D721Med (cell line): ENCODE data around the gene DIDO1.

Source experiments
- DNase-seq: peaks from one replicate; pipeline ENCODE4 v3.0.0; 2011; ENCODE audit warnings: low spot score; ENCODE audit not compliant: insufficient read length
- FAIRE-seq: peaks from 2 replicates; lab custom pipeline; 2011; peaks lifted over from hg19 to GRCh38; lab: Jason Lieb, UNC
- TF ChIP-seq, protein P1 (sequence below): IDR thresholded peaks from 2 replicates; pipeline ENCODE4 v1.5.1; 2012; ENCODE audit warnings: mild to moderate bottlenecking, control low read depth; ENCODE audit not compliant: insufficient read depth; ENCODE audit errors: missing control alignments

Gene DIDO1

DNA sequence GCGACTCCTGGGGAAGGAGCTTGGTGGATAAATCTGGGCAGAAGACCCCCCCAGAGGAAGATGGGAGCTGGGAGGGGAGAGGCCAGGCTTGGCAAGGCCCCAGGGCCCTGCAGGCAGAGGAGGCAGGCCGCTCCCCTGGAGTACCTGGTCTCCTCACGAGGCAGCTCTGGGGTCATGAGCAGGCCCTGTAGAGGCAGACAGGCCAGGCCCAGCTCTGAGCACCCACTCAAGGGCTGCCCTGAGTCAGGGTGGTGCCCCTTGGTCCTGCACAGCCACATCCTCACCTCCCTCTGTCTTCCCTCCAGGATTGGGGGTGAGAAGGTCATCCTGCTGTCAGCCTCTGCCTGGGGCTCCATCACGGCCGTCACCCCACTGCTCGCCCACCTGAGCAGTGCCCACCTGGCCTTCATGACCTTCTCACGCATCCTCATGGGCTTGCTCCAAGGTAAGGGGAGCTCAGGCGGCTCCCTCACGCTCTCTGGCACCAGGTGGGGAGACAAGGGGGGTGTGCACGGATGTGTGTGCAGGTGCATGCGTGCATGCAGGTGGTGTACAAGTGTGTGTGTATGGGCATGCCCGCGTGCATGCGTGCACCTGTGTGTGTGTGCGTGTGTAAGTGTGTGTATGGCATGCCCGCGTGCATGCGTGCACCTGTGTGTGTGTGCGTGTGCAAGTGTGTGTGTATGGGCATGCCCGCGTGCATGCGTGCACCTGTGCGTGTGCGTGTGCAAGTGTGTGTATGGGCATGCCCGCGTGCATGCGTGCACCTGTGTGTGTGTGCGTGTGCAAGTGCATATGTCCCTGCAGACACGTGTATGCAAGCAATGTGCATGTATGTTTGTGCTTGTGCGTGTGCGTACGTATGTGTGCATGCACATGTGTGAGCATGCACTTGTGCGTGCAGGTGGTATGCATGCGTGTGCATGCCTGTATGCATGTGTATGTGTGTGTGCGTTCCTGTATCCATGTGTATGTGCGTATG, 31.1 kb upstream of the DIDO1 start:
- no peak for DNase-seq
- FAIRE-seq, result no peak
- TF ChIP-seq, protein P1, sequence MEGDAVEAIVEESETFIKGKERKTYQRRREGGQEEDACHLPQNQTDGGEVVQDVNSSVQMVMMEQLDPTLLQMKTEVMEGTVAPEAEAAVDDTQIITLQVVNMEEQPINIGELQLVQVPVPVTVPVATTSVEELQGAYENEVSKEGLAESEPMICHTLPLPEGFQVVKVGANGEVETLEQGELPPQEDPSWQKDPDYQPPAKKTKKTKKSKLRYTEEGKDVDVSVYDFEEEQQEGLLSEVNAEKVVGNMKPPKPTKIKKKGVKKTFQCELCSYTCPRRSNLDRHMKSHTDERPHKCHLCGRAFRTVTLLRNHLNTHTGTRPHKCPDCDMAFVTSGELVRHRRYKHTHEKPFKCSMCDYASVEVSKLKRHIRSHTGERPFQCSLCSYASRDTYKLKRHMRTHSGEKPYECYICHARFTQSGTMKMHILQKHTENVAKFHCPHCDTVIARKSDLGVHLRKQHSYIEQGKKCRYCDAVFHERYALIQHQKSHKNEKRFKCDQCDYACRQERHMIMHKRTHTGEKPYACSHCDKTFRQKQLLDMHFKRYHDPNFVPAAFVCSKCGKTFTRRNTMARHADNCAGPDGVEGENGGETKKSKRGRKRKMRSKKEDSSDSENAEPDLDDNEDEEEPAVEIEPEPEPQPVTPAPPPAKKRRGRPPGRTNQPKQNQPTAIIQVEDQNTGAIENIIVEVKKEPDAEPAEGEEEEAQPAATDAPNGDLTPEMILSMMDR, result no peak

DNA sequence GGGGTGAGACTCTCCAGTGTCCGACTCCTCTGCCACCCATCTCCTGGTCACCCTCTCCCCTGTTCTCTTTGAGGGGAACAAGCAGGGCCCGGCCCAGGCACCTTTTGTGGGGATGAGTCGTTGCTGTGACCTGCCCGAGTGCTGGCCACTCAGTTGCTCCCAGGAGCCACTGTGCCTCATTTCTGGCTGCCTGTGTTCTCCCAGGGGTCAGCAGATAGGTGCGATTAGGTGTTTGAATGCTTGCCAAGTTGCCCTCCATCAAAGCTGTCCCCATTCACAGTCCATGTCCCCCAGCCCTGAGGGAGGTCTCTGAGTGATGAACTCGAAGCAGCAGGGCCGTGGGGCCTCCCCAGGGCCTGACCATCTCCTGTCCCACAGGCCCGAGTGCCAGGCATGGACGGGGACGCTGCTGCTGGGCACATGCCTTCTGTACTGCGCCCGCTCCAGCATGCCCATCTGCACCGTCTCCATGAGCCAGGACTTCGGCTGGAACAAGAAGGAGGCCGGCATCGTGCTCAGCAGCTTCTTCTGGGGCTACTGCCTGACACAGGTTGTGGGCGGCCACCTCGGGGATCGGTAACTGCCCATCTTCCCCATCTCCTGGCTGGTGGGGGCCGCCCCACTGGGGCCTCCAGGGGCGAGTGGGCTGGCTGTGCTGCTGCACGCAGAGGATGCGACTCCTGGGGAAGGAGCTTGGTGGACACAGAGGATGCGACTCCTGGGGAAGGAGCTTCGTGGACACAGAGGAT, 30.3 kb upstream of the DIDO1 start:
- no peak for DNase-seq
- FAIRE-seq, result no peak
- TF ChIP-seq, protein P1, result no peak

DNA sequence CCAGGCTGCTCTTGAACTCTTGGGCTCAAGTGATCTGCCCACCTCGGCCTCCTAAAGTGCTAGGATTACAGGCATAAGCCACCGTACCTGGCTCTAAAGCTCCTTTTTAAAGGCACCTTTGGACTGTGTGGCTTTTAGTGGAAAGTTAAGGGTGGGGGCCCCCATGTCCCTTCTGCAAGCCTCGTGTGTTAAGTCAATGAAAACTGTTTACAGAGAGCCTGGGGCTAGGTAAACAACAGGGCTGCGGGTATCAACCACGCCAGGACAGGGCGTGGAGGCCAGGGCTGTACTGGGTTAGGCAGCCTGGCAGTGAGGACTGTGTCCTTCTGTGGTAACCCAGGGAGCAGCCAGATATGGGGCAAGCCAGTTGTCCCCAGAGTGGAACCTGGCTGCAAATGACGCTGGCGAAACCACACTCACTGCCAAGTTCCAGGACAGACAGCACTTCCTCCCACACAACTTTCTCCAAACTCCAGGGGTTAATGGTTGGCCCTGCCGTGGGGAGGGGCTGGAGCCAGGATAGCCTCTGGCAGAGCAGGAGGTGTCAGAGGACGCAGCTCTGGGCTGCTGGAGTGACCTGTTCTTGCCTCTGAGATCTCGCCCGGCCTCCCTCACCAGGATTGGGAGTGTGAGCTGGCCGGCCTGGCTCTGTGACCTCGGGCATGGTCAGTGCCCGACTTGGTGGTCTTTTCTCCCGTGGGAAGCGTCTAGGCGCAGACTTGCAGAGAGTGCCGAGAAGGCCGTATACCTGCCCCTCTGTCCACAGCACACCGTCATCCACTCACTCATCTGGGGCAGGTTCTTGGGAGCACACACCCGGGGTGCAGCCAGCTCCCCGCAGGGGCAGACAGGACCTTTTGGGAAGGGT, 29.4 kb upstream of the DIDO1 start:
- FAIRE-seq, result no peak
- TF ChIP-seq, protein P1, result no peak
- no peak for DNase-seq

DNA sequence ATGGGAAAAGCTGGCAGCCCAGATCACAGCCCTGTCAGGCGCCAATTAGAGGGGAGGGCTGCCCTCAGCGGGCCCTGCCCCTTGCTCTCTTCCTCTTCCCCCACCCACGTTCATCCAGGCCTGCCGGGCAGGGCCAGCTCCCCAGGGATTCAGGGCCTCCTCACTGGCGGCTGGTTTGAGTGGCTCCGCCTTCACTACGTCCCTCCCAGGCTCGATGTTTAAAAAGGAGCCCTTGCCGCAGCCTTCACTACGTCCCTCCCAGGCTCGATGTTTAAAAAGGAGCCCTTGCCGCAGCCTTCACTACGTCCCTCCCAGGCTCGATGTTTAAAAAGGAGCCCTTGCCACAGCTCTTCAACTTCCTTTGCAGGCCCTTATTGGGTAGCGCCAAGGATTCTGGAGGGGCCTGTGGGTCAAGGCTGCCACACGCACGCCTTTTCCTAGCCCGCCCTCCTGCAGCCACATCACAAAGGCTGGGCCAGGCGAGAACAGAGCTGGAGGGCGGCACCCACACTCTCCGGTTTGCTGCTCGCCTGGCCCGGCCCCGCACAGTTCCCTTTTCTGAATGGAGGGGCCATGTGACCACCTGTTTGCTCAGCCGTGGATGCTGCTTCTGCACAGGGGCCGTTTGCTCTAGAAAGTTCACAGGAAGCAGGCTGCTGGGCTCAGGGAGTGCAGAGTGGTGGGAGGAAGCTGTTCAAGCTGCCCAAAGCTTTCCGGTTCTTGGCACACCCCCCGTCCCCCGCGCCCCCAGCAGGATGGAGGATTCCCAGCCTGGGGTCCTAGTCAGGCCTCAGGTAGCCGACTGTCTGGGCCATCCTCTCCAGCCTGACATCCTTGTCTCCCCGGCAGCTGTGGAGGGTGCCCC, 27.8 kb upstream of the DIDO1 start:
- TF ChIP-seq, protein P1, result no peak
- FAIRE-seq, result no peak
- no peak for DNase-seq

DNA sequence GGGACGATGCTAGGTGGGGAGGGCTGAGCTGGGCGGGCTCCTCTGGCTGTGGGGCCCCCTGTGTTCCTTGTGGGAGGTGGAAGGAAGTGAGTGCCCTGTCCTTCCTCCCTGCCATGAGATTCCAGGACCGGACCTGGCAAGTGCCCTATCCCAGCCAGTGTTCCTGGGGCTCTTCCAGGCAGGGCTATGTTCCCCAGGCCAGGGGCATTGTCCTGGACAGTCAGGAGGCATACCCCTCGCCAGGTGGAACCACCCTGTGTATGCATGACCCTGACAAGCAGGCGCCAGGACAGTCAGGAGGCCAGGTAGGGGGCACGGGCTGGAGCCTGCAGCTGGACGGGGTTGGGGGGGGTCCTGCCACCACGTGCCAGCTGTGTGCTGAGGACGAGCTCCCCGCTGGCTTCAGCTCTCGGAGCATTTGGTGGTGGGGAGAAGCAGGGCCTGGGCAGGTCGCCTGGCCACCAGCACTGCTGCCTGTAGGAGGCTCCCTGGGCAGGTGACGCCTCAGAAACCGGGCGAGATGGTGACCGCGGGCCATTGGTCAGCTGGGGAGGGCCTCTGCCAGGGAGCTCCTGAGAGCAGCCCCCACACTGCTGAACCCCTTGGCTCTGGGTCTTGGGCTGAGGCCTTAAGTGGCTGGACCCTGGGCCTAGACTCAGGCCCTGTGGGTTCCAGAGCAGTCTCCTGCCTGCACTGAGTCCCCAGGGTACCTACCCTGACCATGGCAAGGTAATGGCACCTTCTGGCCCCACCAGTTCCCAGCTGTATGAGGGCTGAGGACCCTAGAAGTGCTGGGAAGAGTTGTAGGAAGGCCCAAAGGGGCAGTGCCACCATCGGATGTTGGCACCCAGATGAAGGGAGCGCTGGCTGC, 26.9 kb upstream of the DIDO1 start:
- FAIRE-seq (no peak), DNase-seq (no peak)
- TF ChIP-seq, protein P1, result no peak
